ENCODE results near the gene PRM2. TPM values are rescaled to one million over a fixed set of nuclear protein-coding genes. Genes with fewer than 3 reads are reported as not detected.

Gene PRM2
- total RNA-seq, 1 experiment from 2014 or later: not detected

GRCh38 chr16:11295672-11296071 is 19.4 kb upstream of the PRM2 start:
- Histone ChIP-seq H2BK12ac (ENCODE audit: insufficient read length, low read depth, low read length) (no peak overlapping the region), H3K79me1 (ENCODE audit: insufficient read depth, low read depth, low read length, poor library complexity, severe bottlenecking) (no peaks in the 10 kb centered on the region), H3K9ac (ENCODE audit: extremely low read depth, insufficient read length, low read length) (no peak overlapping the region), H3K4me2 (ENCODE audit: insufficient read depth, insufficient read length, low read length) (no peak overlapping the region), H3K4ac (ENCODE audit: low read depth, low read length) (no peak overlapping the region), H3K27ac (ENCODE audit: insufficient read length, low read depth, low read length) (no peak overlapping the region), H4K91ac (ENCODE audit: insufficient read length, low read depth, low read length) (no peak overlapping the region), H3K27me3 (ENCODE audit: insufficient read depth, low read length) (no peaks in the 10 kb centered on the region), H3K23ac (ENCODE audit: insufficient read length, low read depth, low read length) (no peak overlapping the region), H2AFZ (ENCODE audit: low read length) (no peak overlapping the region), H4K20me1 (ENCODE audit: control insufficient read depth, insufficient read depth, insufficient read length) (no peaks in the 10 kb centered on the region), H2AK5ac (ENCODE audit: insufficient read length, low read length) (no peak overlapping the region), H2BK120ac (ENCODE audit: low read depth, low read length, poor library complexity, severe bottlenecking) (no peak overlapping the region), H3K23me2 (ENCODE audit: insufficient read length, low read depth, low read length, poor library complexity, severe bottlenecking) (no peaks in the 10 kb centered on the region), H2BK20ac (ENCODE audit: low read depth, low read length, poor library complexity, severe bottlenecking) (no peak overlapping the region), H3K4me1 (ENCODE audit: insufficient read depth, low read length) (peaks cover 5% of the 10 kb centered on the region; the same call in 1 of the 2 replicates), H3K9me3 (ENCODE audit: control insufficient read depth, low read depth, low read length) (no peaks in the 10 kb centered on the region), H3K56ac (ENCODE audit: insufficient read length, low read depth, low read length) (no peak overlapping the region), H2BK15ac (ENCODE audit: low read depth, low read length) (no peak overlapping the region), H3K14ac (ENCODE audit: insufficient read depth, low read length) (no peak overlapping the region), H3K18ac (ENCODE audit: insufficient read length, low read depth, low read length) (no peak overlapping the region), H4K5ac (ENCODE audit: insufficient read length, low read depth, low read length) (no peak overlapping the region), H2BK5ac (ENCODE audit: insufficient read length, low read length) (no peak overlapping the region), H4K8ac (replicated peaks; ENCODE audit: insufficient read length, low read depth, low read length) (no peak overlapping the region), H3T11ph (ENCODE audit: low read length) (no peak overlapping the region), H3K79me2 (ENCODE audit: insufficient read depth, low read length) (no peaks in the 10 kb centered on the region)
- no peak for TF ChIP-seq CTCF (conservative IDR thresholded peaks at IDR 0.05)
- no peaks in the 10 kb centered on the region; the same call in 1 of the 2 replicates for H3K27me3 Mint-ChIP-seq (ENCODE audit: low read depth)
- no CpG with 5 or more reads among the region's 4 CpGs for WGBS (ENCODE audit: extremely low coverage, insufficient read length, low lambda C conversion rate)
- no peaks in the 10 kb centered on the region for H3K9me3 Mint-ChIP-seq
- no peak overlapping the region for H3K4me3 Mint-ChIP-seq
- no peaks in the 10 kb centered on the region for H3K36me3 Mint-ChIP-seq (ENCODE audit: insufficient read depth in 1 of 3, low read depth in 3 of 3)
- H3K27ac Mint-ChIP-seq: no peak overlapping the region
- DNase-seq: no peak
- peaks cover 30 to 35% of the 10 kb centered on the region in 2 experiments for H3K4me1 Mint-ChIP-seq

Data from H9 (cell line).